ENCODE data around the gene SLC12A1.

Gene SLC12A1

DNA sequence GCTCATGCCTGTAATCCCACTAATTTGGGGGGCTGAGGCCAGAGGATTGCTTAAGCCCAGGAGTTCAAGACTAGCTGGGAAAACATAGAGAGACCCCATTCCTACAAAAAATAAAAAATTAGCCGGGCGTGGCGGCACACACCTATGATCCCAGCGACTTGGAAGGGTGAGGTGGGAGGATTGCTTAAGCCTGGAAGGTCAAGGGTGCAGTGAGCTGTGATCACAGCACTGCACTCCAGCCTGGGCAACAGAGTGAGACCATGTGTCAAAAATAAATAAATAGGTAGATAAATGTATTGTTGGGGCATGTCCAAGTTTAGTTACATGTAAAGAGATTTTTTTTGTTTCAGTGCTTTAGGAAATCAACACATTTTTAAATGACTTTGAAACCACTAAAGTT, 36.4 kb downstream of the SLC12A1 start:
- DNase-seq (ENCODE audit: low read depth in 2 of 2), result no peak

DNA sequence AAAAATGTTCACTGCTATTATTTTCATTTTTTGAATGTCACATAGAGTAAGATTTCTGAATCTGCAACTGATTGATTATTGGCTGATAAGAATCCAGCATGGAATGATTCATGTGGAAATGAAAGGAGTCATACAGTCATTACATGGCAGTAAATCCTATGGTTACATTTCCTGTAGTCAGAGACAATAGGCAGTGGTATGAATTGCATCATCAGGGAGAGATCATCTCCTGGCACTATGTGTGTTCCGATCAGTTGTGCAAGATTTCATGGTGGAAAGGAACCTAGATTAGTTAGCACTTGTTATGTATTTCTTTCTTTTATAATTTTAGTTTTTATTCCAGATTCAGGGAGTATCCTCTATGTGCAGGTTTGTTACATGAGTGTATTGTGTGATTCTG, 38.8 kb downstream of the SLC12A1 start:
- DNase-seq (ENCODE audit: low read depth in 2 of 2), result no peak

DNA sequence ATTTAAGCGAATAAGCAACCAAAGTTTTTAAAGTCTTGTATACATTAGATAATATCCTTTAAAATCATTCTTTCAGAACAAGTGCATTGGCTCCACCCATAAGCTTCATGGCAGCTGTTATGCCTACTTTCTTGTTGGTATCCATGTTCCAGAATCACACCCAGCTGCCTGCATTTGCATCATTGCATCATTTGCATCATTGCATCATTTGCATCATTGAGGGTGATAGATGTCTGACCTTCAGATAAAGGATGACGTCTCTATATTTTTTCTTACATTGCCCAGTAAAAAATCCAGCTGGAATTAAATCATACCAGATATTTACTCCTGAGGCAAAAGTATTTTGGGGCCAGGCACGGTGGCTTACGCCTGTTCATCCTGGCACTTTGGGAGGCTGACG, 42.3 kb downstream of the SLC12A1 start:
- no peak for DNase-seq (ENCODE audit: low read depth in 2 of 2)

DNA sequence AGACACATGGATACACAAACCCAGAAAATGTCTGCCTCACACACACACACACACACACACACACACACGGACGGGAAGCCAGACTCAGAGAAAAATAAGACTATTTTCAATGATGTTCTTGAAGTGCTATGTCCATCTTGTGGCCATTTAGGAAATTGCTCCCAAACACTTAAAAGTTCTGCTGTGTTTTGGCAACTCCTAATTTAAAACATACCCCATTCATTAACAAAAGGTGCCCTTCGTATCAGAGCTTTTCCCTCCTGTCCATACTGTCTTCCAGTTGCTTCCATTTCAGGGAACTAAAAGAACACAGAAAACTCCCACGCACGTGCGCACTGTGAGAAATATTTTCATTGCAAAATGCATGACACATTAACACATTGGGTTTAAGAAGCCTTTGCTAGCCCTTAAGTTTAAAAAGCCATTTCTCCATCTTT, 44.6 kb downstream of the SLC12A1 start:
- no peak for DNase-seq (ENCODE audit: low read depth in 2 of 2)

DNA sequence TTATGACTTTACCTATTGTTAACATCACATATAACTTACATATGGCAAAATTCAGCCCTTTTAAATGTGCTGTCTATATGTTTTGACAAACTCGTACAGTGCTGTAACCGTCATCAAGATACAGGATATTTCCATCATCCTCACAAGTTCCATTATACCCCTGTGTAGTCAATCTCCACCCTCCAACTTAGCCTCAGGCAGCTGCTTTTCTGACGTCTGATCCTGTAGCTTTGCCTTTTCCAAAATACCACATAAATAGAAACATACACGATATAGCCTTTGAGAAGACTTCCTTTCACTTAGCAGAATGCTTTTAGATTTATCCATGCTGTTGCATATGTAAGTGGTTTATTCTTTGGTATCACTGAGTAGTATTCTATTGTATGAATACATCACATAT, 47.1 kb downstream of the SLC12A1 start:
- DNase-seq (ENCODE audit: low read depth in 2 of 2), result no peak

DNA sequence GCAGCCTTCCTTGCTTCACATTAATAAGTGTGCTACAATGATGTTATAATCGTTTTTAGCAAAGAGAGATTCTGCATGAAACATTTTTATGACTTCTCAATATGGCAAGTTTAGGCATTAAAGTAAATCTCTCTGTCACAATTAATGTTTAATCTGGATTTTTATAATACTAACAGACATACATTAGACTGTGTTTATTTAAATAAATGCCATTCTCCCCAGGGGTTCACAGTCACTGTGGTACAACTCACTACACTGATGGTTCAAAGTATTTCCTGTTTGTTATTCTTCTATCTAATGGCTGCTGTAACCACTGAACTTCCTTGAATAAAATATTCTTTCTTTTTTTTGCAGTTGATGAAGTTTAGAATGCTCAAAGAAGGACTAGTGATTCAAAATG, 59.0 kb downstream of the SLC12A1 start:
- no peak for DNase-seq (ENCODE audit: low read depth in 2 of 2)

DNA sequence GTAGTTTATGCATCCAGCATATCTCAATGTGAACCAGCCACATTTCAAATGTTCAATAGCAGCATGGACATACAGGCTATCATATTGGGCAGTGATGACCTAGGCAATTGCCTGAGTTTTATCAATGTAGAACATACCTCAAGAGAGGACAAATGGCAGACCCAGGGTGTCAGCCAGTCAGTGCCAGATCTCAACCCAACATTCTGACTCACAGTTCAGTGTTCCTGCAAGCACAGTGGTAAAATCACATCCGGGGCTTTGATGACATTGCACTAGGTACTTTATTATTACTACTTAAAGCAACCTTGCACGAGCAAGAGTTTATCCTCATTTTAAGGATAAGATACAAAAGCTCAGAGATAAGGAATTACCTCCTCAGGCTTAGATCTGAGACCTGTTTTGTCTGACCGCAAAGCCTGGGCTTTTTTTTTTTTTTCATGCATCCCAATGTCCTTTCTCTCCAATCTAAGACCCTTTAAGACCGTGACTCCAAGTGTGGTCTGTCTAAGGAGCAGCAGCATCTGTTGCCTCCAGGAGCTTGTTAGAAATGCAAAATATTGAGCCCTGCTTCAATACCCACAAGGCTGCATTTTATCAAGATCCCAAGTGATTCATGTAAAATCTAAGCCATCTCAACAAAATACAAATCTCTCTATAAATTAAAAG, 60.1 kb downstream of the SLC12A1 start:
- DNase-seq (ENCODE audit: low read depth in 2 of 2), result no peak

DNA sequence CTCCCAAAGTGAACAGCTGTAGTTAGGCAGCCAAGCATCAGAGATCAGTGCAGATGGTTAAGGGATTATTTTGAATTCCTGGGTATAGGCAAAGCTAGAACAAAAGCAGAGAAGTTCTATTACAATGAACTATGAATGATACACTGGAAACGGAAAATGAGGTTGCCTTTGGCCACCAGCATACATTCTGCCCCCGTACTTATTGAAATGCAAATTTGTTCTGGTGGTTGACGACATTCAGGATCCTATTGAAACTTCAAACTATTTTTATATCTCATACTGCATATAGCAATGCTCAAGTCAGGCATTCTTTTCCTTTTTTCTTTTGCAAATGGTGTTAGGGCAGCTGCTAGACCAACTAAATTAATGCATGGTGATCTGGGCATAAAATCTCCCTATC, 61.7 kb downstream of the SLC12A1 start:
- DNase-seq (ENCODE audit: low read depth in 2 of 2), result no peak

DNA sequence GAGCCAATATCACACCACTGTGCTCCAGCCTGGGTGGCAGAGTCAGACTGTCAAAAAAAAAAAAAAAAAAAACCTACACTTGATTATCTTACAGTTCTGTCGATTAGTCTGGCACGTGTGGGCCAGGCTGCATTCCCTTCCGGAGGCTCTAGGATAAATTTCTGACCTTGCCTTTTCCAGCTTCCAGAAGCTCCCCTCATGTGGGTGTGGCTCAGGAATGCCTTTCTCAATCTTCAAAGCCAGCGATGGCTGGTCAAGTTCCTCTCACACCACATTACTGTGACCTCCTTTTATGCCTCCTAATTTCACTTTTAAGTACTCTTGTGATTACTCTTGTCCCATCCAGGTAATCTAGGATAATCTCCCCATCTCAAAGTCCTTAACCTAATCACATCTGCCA, 66.9 kb downstream of the SLC12A1 start:
- DNase-seq (ENCODE audit: low read depth in 2 of 2), result no peak

DNA sequence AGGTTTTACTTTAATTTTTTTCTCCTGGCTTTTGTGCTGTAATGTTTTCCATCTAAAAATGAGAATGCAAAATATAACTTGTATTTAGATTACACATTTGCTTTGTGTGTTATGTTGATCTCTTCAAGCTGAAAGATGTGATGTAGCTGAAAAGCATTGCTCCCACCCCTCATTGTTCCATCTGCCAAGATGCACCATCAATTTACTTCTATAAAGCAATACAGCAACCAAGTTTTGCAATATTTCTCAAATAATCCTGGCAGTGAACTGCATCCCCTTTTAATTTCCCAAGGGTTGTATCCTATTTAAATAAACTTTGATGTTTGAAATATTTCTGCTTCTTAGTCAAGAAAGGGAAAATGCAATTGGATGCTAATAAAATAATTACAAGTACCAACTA, 72.6 kb downstream of the SLC12A1 start:
- no peak for DNase-seq (ENCODE audit: low read depth in 2 of 2)

DNA sequence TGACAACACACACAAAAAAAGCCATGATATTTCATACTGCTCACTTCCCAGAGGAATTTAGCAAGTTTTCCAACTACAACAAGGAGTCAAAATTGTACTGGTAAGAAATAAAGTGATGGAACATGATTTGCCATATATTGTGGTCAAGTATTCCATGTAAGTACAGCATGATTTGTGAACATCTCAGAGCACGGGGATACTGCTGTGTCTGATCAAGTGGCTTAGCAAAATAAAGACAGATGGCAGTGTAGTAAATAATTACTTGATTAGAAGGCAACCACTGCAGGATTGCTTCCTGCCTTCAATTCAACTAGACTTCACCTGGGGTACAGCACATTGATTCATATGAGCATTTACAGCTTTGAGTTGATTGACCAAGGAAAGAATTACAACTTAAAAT, 73.5 kb downstream of the SLC12A1 start:
- DNase-seq (ENCODE audit: low read depth in 2 of 2), result no peak

DNA sequence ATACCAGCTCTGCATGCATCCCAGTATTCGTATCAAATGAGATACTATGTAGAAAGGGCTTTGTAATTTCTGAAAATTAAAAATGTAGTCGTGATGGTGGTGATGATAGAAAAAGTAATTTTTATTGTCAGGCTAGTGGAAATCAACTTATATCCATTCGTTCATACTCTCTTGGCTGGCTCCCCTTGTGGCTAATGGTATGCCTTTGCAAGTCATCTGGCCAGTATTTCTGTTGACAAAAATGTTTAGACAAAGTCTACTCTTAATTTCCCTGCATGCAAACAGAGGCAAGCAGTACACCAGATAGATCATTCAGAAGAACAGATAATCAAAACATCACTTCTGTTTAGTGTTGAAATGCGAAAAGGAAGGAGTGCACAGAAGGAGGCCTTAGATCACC, 75.6 kb downstream of the SLC12A1 start:
- DNase-seq (ENCODE audit: low read depth in 2 of 2), result no peak

DNA sequence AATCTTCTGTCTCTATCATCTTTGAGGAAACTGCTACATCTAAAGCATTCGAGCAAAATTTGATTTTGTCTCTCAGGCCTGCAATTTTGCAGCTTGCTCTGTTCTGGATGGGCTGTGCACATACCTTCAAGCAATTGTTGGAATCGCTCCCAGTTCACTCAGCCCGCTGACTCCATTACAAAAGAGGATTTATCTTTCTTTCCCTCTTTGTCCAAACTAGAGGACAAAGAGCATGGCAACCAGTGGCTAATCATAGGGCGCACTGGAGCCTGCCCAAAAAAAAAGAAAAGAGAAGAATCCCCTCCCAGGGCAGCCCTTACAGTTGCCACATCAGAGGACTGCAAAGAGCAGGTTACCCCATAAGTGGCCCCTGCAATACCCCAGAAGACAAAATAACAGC, 76.1 kb downstream of the SLC12A1 start:
- no peak for DNase-seq (ENCODE audit: low read depth in 2 of 2)

DNA sequence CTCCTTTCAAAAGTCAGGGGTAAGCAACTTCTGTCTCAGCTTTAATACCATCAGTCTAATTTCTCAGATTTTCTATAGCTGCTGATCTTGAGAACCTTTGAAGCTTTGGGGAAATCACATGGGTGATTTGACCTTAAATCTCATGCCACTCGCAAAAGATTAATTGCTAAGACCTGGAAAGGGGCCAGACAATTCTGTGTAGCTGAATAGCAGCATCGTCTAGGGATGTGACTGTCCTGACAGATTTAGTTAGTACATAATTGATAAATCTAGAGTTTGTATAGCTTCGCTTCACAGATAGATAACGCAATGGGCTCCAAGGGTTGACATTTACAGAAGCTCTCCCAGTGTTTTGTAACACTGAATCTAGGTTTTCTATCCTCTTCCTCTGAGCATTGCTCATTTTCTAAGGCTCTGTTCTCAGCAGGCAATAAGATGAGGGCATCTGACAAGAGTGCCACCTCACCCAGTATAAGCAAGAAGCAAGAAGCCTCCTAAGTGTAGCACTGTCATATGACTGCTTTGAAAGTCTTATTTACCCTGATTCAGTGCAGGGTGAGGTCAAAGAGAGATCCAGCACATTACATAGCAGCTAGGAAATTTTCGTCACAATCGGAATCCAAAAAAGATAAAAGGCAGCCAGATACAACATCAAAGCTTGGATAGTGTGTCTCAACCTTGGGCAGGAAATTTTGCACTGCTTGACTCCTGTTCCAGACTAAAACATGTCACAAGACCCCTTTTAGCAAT, 77.5 kb downstream of the SLC12A1 start:
- no peak for DNase-seq (ENCODE audit: low read depth in 2 of 2)

DNA sequence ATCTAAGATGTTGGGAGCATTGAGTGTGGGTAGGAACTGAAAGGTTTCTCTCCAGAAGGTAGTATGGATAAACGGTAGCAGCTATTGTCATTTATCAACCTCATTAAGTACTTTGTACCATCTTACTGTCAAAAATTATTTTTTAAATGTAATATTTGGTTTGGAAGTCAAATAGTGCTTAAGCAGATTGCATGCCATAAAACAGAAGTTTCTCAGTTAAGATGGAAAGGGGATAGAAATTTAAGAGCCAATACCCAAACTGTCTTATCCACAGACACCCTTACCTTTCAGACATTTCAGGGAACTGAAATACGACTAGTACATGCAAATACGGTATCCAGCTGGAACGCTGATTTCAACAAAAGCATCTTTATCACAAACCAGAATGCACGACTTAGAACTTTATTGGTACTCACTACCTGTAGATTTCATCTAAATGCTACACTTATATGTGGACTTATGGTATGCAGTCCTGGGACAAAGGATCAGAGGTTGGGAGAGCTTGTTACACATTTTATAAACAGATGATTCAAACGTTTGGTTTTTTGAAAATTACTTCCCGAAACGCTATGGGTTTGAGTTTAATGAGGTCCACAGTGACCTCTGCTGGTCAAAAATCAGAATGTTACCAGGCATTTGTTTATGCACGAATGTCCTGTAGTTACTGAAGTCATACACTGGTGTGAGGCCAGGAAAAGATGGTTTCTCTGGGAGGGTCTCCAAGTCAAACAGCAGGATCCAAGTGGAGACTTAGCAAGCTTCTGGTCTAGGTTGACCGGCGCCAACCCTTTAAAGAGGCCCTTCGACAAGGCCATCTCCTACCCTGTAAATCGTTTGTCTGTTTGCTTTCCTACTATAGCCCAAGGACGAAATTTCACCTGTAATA, 79.5 kb downstream of the SLC12A1 start:
- DNase-seq (ENCODE audit: low read depth in 2 of 2), result no peak

DNA sequence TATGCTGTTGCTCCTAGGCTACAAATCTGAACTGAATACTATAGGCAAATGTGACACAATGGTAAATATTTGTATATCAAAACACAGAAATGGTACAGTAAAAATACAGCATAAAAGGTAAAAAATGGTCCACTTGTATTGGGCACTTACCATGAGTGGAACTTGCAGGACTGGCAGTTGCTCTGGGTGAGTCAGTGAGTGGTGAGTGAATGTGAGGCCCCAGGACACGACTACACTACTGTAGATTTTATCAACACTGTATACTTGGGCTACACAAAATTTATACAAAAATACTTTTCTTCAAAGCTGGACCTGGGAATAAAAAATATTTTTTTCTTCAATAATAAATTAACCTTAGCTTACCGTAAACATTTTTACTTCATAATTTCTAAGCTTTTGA, 83.5 kb downstream of the SLC12A1 start:
- no peak for DNase-seq (ENCODE audit: low read depth in 2 of 2)

DNA sequence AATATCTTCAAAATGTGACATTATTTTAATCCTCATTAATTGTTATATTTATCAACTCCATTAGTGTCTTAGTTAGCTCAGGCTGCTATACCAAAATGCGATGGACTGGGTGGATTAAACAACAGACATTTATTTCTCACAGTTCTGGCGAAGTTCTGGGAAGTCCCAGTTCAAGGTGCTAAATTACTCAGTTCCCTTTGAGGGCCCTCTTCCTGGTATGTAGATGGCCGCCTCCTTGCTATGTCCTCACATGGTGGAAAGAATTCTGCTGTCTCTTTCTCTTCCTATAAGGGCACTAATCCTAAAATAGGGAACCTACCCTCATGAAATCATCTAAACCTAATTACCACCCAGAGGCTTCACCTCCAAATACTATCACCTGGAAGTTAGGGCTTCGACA, 86.4 kb downstream of the SLC12A1 start:
- DNase-seq (ENCODE audit: low read depth in 2 of 2), result no peak

DNA sequence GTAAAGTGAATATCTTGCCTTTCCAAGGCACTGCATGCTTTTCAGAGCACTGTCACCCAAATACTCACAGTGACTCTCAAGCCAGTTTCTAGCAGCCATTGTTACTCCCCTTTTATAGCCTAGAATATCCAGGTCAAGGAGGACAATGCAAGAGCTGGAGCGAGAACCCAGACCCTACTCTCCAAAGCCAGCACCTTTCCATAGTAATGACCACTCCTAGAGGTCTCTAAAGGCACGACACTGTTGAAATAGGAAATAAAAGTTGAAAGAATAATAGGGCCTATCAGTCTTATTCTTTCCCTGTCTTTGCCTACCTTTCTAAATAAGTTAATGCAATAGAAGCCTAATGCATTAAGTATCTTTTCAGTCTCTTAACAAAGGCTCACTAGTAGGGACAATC, 91.6 kb downstream of the SLC12A1 start:
- no peak for DNase-seq (ENCODE audit: low read depth in 2 of 2)

DNA sequence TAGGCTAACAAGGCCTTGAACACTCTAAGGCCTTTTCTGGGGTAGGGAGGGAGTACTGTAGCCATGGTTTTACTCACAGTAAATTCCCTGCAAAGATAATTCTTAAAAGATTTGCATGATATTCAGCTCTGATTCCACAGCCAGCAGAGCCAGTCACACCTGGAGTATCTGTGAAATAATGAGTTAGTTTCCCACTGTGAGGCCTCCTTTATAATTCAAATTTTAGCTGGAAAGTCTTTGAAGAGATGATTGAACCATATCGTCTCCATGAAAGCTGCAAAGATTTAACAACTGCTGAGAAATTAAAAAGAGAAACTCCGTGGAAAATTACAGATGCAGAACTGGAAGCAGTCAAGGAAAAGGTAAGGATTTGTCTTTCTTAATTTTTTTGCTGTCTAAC, 92.8 kb downstream of the SLC12A1 start:
- no peak for DNase-seq (ENCODE audit: low read depth in 2 of 2)

DNA sequence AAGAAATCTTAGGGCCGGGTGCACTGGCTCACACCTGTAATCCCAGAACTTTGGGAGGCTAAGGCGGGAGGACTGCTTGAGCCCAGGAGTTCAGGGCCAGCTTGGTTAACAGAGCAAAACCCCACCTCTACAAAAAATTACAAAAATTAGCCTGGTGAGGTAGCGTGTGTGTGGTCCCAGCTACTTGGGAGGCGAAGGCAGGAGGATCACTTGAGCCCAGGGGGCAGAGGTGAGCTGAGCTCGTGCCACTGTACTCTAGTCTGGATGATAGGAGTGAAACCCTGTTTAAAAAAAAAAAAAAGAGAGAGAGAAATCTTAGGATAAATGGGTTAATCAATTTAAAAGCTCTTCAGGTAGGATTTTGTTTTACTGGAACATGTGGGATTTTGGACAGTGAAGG, 93.9 kb downstream of the SLC12A1 start:
- DNase-seq (ENCODE audit: low read depth in 2 of 2), result no peak

DNA sequence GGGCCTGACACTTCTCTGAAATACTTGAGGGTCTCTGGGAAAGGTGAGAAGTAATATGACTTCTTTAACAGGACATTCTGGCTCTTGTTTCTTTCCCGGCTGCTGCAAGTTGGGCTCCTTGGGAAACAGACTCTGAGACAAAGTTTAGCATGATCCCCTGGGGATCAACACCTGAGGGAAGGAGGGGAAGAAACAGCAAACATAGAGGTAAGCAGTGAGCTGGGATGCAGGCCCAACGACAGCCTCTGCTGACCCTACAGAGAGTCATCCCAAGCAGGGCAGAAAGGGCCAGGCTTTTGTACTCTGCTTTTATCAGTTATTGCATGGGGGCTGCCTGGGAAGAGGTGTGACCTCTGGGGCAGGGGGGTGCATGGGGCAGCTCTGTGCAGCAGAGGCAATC, 98.3 kb downstream of the SLC12A1 start:
- no peak for DNase-seq (ENCODE audit: low read depth in 2 of 2)

DNA sequence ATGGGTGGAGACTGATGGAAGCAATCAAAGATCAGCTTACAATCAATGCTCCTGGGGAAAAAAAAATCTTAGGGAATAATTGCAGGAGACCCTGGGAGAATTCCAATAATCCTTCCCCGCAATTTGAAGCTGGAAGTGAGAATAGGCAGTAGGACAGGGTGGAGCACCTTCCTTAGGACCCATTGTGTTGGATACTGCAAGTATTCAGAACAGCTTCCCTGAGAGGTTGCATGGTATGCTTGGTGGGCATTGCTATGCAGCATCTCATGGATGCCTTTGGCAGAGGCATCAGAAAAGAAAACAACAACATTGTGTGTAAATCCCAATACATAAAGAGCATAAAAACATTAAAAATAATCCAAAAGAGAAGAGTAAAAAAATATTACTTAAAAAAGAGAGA, 100.5 kb downstream of the SLC12A1 start:
- DNase-seq (ENCODE audit: low read depth in 2 of 2), result no peak

DNA sequence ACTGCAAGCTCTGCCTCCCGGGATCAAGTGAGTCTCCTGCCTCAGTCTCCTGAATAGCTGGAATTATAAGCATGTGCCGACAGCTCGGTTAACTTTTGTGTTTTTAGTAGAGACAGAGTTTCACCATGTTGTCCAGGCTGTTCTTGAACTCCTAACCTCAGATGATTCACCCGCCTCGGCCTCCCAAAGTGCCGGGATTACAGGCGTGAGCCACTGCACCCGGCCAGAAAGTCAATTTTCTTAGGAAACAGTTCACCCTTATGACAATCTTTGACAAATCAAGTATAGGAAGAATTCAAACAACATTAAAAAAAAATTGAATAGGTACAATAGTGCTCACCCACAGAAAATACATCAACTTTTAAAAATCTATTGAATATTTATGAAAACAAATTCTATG, 101.5 kb downstream of the SLC12A1 start:
- no peak for DNase-seq (ENCODE audit: low read depth in 2 of 2)

Measured in stimulated activated CD8-positive, alpha-beta memory T cell treated with anti-CD3 and anti-CD28 coated beads, Interleukin-15, amount 100 ng/mL, for 48 hours (primary cell).